ENCODE measurements around the gene FBXL7. TPM values are rescaled to one million over a fixed set of nuclear protein-coding genes. Genes with fewer than 3 reads are reported as not detected.

The FBXL7 gene
- total RNA-seq, 1 experiment from 2014 or later: not detected

- ChIA-PET CTCF (no interaction called here), POLR2A (ENCODE audit: unreplicated experiment) (no interaction called here)
- intact Hi-C loops (cut with micrococcal nuclease; ENCODE audit: unreplicated experiment): no loop called here
- Histone ChIP-seq H3K79me2 (ENCODE audit: low read depth) (no peaks in the 10 kb centered on the region), H3F3A (ENCODE audit: insufficient read depth, low read depth) (no peaks in the 10 kb centered on the region), H3K27me3 (ENCODE audit: insufficient read depth, low read depth) (peaks cover 3% of the 10 kb centered on the region; the same call in 1 of the 2 replicates), H3K36me3 (ENCODE audit: low read depth) (no peaks in the 10 kb centered on the region), H3K4me2 (no peak overlapping the region), H3K27ac (no peak overlapping the region), H4K20me1 (ENCODE audit: insufficient read depth) (no peaks in the 10 kb centered on the region), H3K4me3 (no peak overlapping the region), H3K9me3 (ENCODE audit: insufficient read depth, low read depth) (no peaks in the 10 kb centered on the region), H3K4me1 (replicated peaks; ENCODE audit: insufficient read depth) (no peaks in the 10 kb centered on the region), H3K9me2 (ENCODE audit: insufficient read depth) (no peaks in the 10 kb centered on the region), H2AFZ (no peak overlapping the region)
- no peak for TF ChIP-seq CTCF (conservative IDR thresholded peaks at IDR 0.05)
- no peak for TF ChIP-seq EZH2 (IDR thresholded peaks at IDR 0.05; ENCODE audit: low read depth)
- no TSS peak for BruUV-seq (replicated peaks)
- no peak for DNase-seq
These were observed 385.2 kb downstream of the FBXL7 start for GRCh38 chr5:15885156-15885555.

GRCh38 chr5:15886156-15886555 lies 386.2 kb downstream of the FBXL7 start:
- H3K79me2 ChIP-seq (ENCODE audit: low read depth): no peaks in the 10 kb centered on the region
- CTCF ChIA-PET: no interaction called here
- H4K20me1 ChIP-seq (ENCODE audit: insufficient read depth): no peaks in the 10 kb centered on the region
- no peak overlapping the region for H3K27ac ChIP-seq
- H3K4me1 ChIP-seq (replicated peaks; ENCODE audit: insufficient read depth): no peaks in the 10 kb centered on the region
- no peak for DNase-seq
- POLR2A ChIA-PET (ENCODE audit: unreplicated experiment): no interaction called here
- no TSS peak for BruUV-seq (replicated peaks)
- no peaks in the 10 kb centered on the region for H3F3A ChIP-seq (ENCODE audit: insufficient read depth, low read depth)
- H3K4me3 ChIP-seq: no peak overlapping the region
- H3K9me3 ChIP-seq (ENCODE audit: insufficient read depth, low read depth): no peaks in the 10 kb centered on the region
- H3K4me2 ChIP-seq: no peak overlapping the region
- H2AFZ ChIP-seq: no peak overlapping the region
- no peak for TF ChIP-seq CTCF (conservative IDR thresholded peaks at IDR 0.05)
- no peak for TF ChIP-seq EZH2 (IDR thresholded peaks at IDR 0.05; ENCODE audit: low read depth)
- no peaks in the 10 kb centered on the region for H3K36me3 ChIP-seq (ENCODE audit: low read depth)
- intact Hi-C loops (cut with micrococcal nuclease; ENCODE audit: unreplicated experiment): no loop called here
- H3K27me3 ChIP-seq (ENCODE audit: insufficient read depth, low read depth): peaks cover 3% of the 10 kb centered on the region; the same call in 1 of the 2 replicates
- H3K9me2 ChIP-seq (ENCODE audit: insufficient read depth): no peaks in the 10 kb centered on the region

- no TSS peak for BruUV-seq (replicated peaks)
- no peak for DNase-seq
- ChIA-PET POLR2A (ENCODE audit: unreplicated experiment) (no interaction called here), CTCF (no interaction called here)
- no peaks in the 10 kb centered on the region for H3F3A ChIP-seq (ENCODE audit: insufficient read depth, low read depth)
- no peaks in the 10 kb centered on the region for H3K9me2 ChIP-seq (ENCODE audit: insufficient read depth)
- H3K9me3 ChIP-seq (ENCODE audit: insufficient read depth, low read depth): no peaks in the 10 kb centered on the region
- intact Hi-C loops (cut with micrococcal nuclease; ENCODE audit: unreplicated experiment): no loop called here
- H3K4me3 ChIP-seq: no peak overlapping the region
- H3K4me1 ChIP-seq (replicated peaks; ENCODE audit: insufficient read depth): no peaks in the 10 kb centered on the region
- no peaks in the 10 kb centered on the region for H3K36me3 ChIP-seq (ENCODE audit: low read depth)
- H3K79me2 ChIP-seq (ENCODE audit: low read depth): no peaks in the 10 kb centered on the region
- peaks cover 3% of the 10 kb centered on the region; the same call in 1 of the 2 replicates for H3K27me3 ChIP-seq (ENCODE audit: insufficient read depth, low read depth)
- TF ChIP-seq EZH2 (IDR thresholded peaks at IDR 0.05; ENCODE audit: low read depth) (no peak), CTCF (conservative IDR thresholded peaks at IDR 0.05) (no peak)
- no peak overlapping the region for H2AFZ ChIP-seq
- H3K4me2 ChIP-seq: no peak overlapping the region
- H3K27ac ChIP-seq: no peak overlapping the region
- H4K20me1 ChIP-seq (ENCODE audit: insufficient read depth): 0 out of 2 replicates have a peak, but pooled peaks cover 3% of the 10 kb centered on the region
These were observed 387.1 kb downstream of the FBXL7 start for GRCh38 chr5:15887093-15887492.
